ENCODE measurements around the gene APEH.

DNA sequence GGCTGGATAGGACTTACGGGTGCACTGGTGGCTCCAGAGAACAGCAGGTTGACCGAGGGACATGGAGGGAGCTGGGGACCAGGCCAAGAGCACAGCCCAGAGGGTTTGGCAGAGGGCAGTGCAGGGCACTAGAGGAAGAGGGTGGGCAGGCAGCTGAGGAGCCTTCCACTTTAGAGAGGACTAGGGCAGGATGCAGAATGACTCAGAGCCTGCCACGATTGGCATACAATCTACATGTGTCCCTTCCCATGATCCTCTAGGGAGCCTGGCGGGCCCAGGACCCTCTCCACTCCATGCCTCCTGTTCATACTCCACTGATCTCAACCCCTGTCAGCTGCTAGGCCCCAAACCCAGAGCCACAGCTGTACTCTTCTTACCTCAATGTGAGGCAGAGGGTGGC lies 14.4 kb upstream of the APEH start:
- TF ChIP-seq, protein P1, sequence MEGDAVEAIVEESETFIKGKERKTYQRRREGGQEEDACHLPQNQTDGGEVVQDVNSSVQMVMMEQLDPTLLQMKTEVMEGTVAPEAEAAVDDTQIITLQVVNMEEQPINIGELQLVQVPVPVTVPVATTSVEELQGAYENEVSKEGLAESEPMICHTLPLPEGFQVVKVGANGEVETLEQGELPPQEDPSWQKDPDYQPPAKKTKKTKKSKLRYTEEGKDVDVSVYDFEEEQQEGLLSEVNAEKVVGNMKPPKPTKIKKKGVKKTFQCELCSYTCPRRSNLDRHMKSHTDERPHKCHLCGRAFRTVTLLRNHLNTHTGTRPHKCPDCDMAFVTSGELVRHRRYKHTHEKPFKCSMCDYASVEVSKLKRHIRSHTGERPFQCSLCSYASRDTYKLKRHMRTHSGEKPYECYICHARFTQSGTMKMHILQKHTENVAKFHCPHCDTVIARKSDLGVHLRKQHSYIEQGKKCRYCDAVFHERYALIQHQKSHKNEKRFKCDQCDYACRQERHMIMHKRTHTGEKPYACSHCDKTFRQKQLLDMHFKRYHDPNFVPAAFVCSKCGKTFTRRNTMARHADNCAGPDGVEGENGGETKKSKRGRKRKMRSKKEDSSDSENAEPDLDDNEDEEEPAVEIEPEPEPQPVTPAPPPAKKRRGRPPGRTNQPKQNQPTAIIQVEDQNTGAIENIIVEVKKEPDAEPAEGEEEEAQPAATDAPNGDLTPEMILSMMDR (IDR thresholded peaks at IDR 0.05), result no peak
- TF ChIP-seq POLR2A (IDR thresholded peaks at IDR 0.05), result no peak
